Progenitor cell of endocrine pancreas (in vitro differentiated cells): ENCODE measurements around the gene SERPINB5. TPM values are rescaled to one million over a fixed set of nuclear protein-coding genes. Genes with fewer than 3 reads are reported as not detected.

Experiments used
- DNase-seq: peaks from one replicate; pipeline ENCODE4 v3.0.0; 2021; ENCODE audit warnings: low spot score; ENCODE audit not compliant: unreplicated experiment
- H3K27ac Mint-ChIP-seq: 2 replicates; pipeline ENCODE4 v1.8.0; 2021; ENCODE audit warnings: mild to moderate bottlenecking, moderate library complexity, mixed read lengths
- H3K27me3 Mint-ChIP-seq: 2 replicates; pipeline ENCODE4 v1.8.0; 2021; ENCODE audit warnings: mixed read lengths
- H3K36me3 Mint-ChIP-seq: 2 replicates; pipeline ENCODE4 v1.8.0; 2022; ENCODE audit warnings: mixed read lengths; ENCODE audit not compliant: insufficient read depth
- H3K4me1 Mint-ChIP-seq: 2 replicates; pipeline ENCODE4 v1.8.0; 2021; ENCODE audit warnings: low read depth, mixed read lengths
- H3K4me3 Mint-ChIP-seq: 2 replicates; pipeline ENCODE4 v1.8.0; 2021; ENCODE audit warnings: low read depth, mild to moderate bottlenecking, moderate library complexity, mixed read lengths
- H3K9me3 Mint-ChIP-seq: 2 replicates; pipeline ENCODE4 v1.8.0; 2021; ENCODE audit warnings: low read depth, mixed read lengths
- CTCF ChIP-seq: fragments of 200-600 bp; sonication (generic); IDR thresholded peaks from one replicate; pipeline ENCODE4 v1.5.0; 2021; ENCODE audit warnings: antibody characterized with exemption, mild to moderate bottlenecking; ENCODE audit not compliant: unreplicated experiment
- long read RNA-seq: library from polyadenylated mRNA; unstranded; transcript quantifications from one replicate; pipeline ENCODE4 v2.0.0, GENCODE V29; 2020
- total RNA-seq: library from RNA; stranded (reverse); gene quantifications from 2 replicates; pipeline ENCODE4 v1.2.1, GENCODE V29; 2021

The SERPINB5 gene, protein sequence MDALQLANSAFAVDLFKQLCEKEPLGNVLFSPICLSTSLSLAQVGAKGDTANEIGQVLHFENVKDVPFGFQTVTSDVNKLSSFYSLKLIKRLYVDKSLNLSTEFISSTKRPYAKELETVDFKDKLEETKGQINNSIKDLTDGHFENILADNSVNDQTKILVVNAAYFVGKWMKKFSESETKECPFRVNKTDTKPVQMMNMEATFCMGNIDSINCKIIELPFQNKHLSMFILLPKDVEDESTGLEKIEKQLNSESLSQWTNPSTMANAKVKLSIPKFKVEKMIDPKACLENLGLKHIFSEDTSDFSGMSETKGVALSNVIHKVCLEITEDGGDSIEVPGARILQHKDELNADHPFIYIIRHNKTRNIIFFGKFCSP
- total RNA-seq: 0.22 TPM in 1 of 2 replicates, not detected in the other
- long read RNA-seq, partial matches to known transcripts: 0 of 2 reads
- long read RNA-seq, other reads (novel, unspliced or antisense): 0 of 2 reads

DNA sequence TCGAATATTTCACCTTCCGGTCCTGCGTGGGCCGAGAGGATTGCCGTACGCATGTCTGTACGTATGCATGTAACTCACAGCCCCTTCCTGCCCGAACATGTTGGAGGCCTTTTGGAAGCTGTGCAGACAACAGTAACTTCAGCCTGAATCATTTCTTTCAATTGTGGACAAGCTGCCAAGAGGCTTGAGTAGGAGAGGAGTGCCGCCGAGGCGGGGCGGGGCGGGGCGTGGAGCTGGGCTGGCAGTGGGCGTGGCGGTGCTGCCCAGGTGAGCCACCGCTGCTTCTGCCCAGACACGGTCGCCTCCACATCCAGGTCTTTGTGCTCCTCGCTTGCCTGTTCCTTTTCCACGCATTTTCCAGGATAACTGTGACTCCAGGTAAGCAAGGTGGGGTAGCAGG lies at the start of gene SERPINB5:
Gene SERPINB5 (plus strand): TSS at position 291 of the 400 bp plus-strand sequence. CDS start 7,471 bp downstream, outside the sequence.
- Mint-ChIP-seq H3K4me1 (peaks cover 1% of the 10 kb centered on the region), H3K4me3 (no peak within 1 kb of the TSS), H3K27me3 (peaks cover 6% of the 10 kb centered on the region), H3K9me3 (no peaks in the 10 kb centered on the region), H3K27ac (peak within 1 kb of the TSS; percentile 39), H3K36me3 (no peaks in the 10 kb centered on the region)
- no peak for TF ChIP-seq CTCF
- no peak for DNase-seq

DNA sequence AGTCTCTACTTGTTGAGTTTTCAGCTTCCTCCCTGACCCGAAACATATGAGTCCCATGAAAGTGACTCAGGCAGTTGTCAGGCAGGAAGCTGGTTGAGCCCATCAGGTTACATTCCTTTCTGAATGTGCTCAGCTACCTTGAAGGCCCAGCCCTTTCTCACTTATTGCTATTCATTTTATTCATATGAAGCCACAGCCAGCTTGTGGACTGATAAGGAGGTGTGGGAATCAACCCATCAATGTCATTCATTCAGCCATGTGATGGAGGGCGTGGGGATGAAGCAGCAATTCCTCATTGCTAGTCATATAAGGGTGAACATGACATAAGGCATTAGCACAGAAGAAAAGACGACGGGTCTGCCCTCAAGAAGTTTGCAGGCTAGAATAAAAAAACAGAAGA lies 49.2 kb upstream of the SERPINB5 start:
- Mint-ChIP-seq H3K27ac (no peak overlapping the region), H3K4me3 (no peak overlapping the region), H3K27me3 (peaks cover 5% of the 10 kb centered on the region), H3K9me3 (no peaks in the 10 kb centered on the region), H3K4me1 (peaks cover 4% of the 10 kb centered on the region), H3K36me3 (no peaks in the 10 kb centered on the region)
- no peak for TF ChIP-seq CTCF
- no peak for DNase-seq

DNA sequence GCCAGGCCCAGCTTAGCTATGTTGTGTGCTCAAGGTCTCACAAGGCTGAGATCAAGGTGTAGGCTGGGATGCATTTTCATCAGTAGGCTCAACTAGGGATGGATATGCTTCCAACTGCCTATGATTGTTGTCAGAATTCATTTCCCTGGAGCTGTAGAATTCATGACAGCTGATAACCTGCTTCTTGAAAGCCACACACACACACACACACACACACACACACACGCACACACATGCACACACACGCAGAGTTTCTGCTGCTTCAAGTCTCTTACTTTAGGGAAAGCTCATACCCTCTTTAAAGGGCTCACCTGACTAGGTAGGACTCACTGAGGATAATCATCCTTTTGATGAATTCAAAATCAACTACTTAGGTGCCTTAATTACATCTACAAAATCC lies 46.2 kb upstream of the SERPINB5 start:
- DNase-seq: no peak
- TF ChIP-seq CTCF: no peak
- peaks cover 7% of the 10 kb centered on the region for H3K27me3 Mint-ChIP-seq
- H3K9me3 Mint-ChIP-seq: no peaks in the 10 kb centered on the region
- no peak overlapping the region for H3K4me3 Mint-ChIP-seq
- no peaks in the 10 kb centered on the region for H3K36me3 Mint-ChIP-seq
- no peaks in the 10 kb centered on the region for H3K4me1 Mint-ChIP-seq
- H3K27ac Mint-ChIP-seq: no peak overlapping the region

DNA sequence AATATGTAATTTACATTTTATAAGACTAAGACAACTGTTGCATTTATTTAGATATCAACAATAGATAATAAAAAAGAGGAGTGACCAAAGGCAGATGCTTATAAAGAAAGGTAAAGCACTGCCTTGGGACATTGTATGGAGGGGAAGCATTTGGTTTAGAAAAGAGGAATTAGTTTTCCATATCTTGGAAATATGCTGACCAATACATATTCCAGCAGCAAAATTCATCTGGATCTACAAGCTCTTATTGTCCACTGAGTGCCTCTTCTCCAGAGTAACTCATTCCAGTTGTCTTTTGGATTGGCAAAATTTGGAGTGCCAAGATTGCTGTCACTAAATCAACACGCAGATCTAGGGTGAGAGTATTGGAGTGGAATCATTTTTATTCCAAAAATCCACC lies 45.6 kb upstream of the SERPINB5 start:
- no peak for TF ChIP-seq CTCF
- H3K4me3 Mint-ChIP-seq: no peak overlapping the region
- no peaks in the 10 kb centered on the region for H3K4me1 Mint-ChIP-seq
- no peak for DNase-seq
- no peak overlapping the region for H3K27ac Mint-ChIP-seq
- H3K36me3 Mint-ChIP-seq: no peaks in the 10 kb centered on the region
- H3K27me3 Mint-ChIP-seq: peaks cover 5% of the 10 kb centered on the region
- no peaks in the 10 kb centered on the region for H3K9me3 Mint-ChIP-seq

GRCh38 chr18:63433334-63433866 lies 43.4 kb upstream of the SERPINB5 start:
- Mint-ChIP-seq H3K4me1 (no peaks in the 10 kb centered on the region), H3K4me3 (no peak overlapping the region), H3K27me3 (peaks cover 3% of the 10 kb centered on the region), H3K27ac (no peak overlapping the region), H3K36me3 (no peaks in the 10 kb centered on the region), H3K9me3 (no peaks in the 10 kb centered on the region)
- DNase-seq: no peak
- no peak for TF ChIP-seq CTCF
